ENCODE data around the gene KRTAP12-4.
A peak's percentile ranks its signal among the peaks of the same experiment; 100 is the strongest.
"Not testable (repeated sequence)": the region's sequence is repeated elsewhere in the genome, so short reads cannot be mapped to it uniquely, and the experiment has no call there.

Gene KRTAP12-4

GRCh38 chr21:44658541-44658910 is 4.1 kb upstream of the KRTAP12-4 start:
- peak overlapping the region in 6 of 21 experiments; percentile 3 to 75 (median 48) for H3K27ac ChIP-seq
- no peak overlapping the region for H3K4me3 ChIP-seq

- no peak within 1 kb of the TSS for H3K4me3 ChIP-seq
Measured at GRCh38 chr21:44657635-44658540, 3.4 kb upstream of the KRTAP12-4 start, which contains the start of gene KRTAP12-3. Gene KRTAP12-3 (plus strand): TSS chr21:44657932. CDS start chr21:44657980, 48 bp downstream.

GRCh38 chr21:44656868-44657267 is 2.4 kb upstream of the KRTAP12-4 start:
- Histone ChIP-seq H3K27ac (peak overlapping the region in 6 of 21 experiments; percentile 18 to 75 (median 55)), H3K4me3 (no peak overlapping the region)

More at GRCh38 chr21:44657635-44658540, 3.4 kb upstream of the KRTAP12-4 start, which contains the start of gene KRTAP12-3:
- H3K27ac ChIP-seq = peak within 1 kb of the TSS in 8 of 21 experiments; percentile 16 to 75 (median 62)

GRCh38 chr21:44653656-44654575 is 543 bp downstream of the KRTAP12-4 start:
- no peak overlapping the region for H3K4me3 ChIP-seq
- H3K27ac ChIP-seq = peak overlapping the region in 2 of 21 experiments; percentile 39 to 58

DNA sequence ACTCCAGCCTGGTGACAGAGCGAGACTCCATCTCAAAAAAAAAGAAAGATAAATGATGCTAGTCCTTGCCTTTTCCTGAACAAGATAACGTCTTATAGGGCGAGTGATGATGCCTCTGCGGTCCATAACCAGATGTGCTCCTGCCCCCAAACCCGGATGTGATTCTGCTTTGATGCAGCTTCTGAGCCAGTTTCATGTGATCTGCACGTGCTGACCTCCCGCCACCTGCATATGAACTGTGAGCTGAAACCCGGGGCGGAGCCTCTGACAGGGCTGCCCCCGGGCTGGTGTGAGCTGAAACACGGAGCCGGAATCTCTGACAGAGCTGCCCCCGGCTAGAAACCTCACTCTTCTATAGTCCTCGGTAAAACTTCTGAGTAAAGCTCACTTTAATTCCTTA is 1.3 kb downstream of the KRTAP12-4 start:
- H3K27ac ChIP-seq = no peak overlapping the region
- H3K4me3 ChIP-seq = no peak overlapping the region

- Histone ChIP-seq H3K4me3 (no peak overlapping the region), H3K27ac (no peak overlapping the region)
Measured at GRCh38 chr21:44650973-44651675, 3.3 kb downstream of the KRTAP12-4 start.

DNA sequence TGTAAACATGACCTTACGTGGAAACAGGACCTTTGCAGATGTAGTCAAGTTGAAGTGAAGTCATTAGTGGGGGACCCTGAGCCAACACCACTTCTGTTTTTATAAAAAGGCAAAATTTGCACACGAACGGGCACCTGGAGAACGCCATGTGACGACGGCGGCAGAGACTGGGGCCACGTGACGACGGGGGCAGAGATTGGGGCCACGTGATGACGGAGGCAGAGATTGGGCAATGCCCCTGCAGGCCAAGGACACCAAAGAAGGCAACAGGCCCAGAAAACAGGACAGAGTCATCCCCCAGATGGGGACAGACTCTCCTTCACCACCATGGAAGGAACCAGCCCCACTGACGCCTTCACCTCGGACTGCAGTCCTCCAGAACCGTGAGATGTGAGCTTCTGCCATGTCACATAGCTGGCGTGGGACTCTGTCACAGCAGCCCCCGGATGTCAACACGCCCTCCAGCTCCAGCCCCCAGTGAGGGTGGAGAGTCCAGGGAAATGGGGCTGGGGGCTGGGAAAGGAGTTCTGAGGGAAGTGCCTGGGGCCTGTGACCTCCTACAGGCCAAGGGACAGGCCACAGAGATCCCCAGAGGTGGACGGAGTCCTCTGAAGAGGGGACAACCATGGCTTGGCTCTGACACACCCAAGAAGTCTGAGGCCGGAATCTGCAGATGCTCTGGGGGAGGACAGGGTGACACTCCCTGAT is 4.0 kb downstream of the KRTAP12-4 start:
- H3K4me3 ChIP-seq = no peak overlapping the region
- H3K27ac ChIP-seq = no peak overlapping the region

DNA sequence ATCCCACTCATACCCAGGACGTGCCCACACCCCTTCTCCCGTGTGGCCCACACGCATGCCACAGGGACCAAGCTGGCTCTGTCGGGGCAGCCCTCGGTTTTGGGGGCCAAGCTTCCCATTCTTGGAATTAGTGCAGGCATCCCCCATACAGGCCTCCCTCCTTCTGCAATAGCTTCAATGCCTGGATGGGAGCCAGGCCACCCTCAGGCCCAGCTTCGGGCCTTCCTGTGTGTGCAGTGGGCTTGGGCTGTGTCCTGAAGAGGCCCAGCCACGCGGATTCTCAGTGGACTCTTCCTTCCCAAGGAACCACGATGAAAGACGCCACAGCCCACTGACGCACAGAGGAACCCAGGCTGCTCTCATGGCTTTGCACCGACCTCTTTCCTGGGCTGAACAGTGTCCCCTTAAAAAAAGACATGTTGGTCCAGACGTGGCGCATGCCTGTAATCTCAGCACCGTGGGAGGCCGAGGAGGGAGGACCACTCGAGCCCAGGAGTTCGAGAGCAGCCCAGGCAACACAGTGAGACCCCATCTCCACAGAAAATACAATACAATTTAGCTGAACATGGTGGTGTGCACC is 4.8 kb downstream of the KRTAP12-4 start:
- H3K27ac ChIP-seq = no peak overlapping the region
- H3K4me3 ChIP-seq = no peak overlapping the region

DNA sequence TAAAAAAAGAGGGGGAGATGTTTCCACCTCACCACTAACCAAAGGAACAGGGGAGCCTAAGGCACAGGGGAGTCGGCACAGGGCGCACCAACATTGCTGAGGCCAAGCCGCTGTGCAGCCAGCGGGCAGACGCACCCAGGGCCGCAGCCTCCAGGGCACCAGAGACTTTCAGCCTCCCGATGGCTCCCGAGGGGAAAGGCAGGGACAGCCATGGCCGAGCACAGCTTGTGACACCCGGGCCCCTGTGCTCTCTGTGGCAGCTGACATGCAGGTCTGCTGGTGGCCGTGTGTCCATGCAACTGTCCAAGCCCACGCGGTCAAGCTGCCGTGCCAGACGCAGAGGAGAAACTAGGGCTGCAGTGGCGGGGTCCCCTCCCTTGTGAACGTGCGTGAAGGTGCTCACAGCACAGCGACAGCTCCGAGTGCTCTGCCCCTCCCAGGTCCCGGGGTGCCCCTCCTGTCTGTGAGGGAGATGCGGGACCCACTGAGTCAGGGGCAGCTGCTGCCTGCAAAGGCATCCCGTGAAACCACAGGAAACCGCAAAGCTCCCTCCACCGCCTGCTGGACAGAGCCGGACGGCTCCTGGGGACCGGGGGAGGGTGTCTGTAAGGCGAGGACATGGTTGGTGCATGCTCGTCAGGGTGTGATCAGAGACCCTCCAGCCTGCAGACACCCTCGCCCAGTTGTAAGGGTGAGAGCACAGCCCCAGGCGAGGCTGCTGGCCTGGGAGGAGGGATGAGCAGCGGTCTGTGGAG is 5.7 kb downstream of the KRTAP12-4 start:
- H3K27ac ChIP-seq = no peak overlapping the region

DNA sequence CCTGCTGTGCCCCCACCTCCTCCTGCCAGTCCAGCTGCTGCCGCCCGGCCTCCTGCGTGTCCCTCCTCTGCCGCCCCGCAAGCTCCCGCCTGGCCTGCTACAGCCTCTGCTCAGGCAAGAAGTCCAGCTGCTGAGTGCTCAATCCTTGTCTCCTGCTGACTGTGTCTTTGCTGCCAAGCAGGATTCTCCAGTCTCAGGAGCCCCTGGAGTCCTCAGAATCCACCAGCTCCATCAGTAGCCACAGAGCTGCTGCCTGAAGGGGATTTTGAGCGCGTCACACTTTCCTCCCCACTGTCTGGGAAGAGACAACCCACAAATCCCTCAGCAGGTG is 7.3 kb downstream of the KRTAP12-4 start:
- no peak overlapping the region for H3K4me3 ChIP-seq

More for the DNA sequence above, 5.7 kb downstream of the KRTAP12-4 start:
- H3K4me3 ChIP-seq = no peak overlapping the region

DNA sequence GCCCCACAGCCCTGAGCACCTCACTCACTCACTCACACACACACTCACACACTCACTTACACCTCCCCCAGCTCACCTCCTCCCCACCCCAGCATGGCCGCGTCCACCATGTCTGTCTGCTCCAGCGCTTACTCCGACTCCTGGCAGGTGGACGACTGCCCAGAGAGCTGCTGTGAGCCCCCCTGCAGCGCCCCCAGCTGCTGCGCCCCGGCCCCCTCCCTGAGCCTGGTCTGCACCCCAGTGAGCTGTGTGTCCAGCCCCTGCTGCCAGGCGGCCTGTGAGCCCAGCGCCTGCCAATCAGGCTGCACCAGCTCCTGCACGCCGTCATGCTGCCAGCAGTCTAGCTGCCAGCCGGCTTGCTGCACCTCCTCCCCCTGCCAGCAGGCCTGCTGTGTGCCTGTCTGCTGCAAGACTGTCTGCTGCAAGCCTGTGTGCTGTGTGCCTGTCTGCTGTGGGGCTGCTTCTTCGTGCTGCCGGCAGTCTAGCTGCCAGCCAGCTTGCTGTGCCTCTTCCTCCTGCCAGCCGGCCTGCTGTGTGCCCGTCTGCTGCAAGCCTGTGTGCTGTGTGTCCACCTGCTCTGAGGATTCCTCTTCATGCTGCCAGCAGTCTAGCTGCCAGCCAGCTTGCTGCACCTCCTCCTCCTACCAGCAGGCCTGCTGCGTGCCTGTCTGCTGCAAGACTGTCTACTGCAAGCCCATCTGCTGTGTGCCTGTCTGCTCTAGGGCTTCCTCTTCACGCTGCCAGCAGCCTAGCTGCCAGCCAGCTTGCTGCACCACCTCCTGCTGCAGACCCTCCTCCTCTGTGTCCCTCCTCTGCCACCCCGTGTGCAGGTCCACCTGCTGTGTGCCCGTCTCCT is 7.9 kb downstream of the KRTAP12-4 start, which contains the start of gene KRTAP10-11:
KRTAP10-11 (plus strand) TSS at position 49 of the 856 bp plus-strand sequence; CDS start at position 94, 45 bp downstream.
- H3K27ac ChIP-seq, H3K4me3 ChIP-seq: not testable (repeated sequence)

More for the DNA sequence above, 7.3 kb downstream of the KRTAP12-4 start:
- no peak overlapping the region for H3K27ac ChIP-seq

DNA sequence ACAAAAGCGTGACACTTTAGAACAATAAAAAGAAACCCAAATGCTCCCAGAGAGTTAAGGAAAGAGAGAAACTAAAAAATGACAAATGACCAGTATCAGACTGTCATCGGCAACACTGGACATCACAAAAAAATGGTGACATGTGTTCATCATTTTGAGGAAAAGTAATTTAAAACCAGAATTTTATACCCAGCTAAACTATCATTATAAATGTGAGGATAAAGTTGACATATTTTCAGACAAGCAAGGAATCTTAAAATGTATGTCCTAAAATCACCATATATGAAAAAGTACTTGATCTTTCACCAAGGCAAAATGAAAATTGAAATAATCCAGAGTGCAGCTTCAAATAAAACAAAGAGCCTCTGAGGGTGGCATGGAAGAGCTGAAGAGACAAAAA is 9.6 kb downstream of the KRTAP12-4 start:
- Histone ChIP-seq H3K4me3 (no peak overlapping the region), H3K27ac (no peak overlapping the region)

- Histone ChIP-seq H3K4me3 (no peak overlapping the region), H3K27ac (no peak overlapping the region)
Measured at GRCh38 chr21:44643741-44644310, 10.6 kb downstream of the KRTAP12-4 start.

- no peak overlapping the region for H3K4me3 ChIP-seq
- no peak overlapping the region for H3K27ac ChIP-seq
Measured at GRCh38 chr21:44640761-44641160, 13.7 kb downstream of the KRTAP12-4 start.

- no peak overlapping the region for H3K4me3 ChIP-seq
- no peak overlapping the region for H3K27ac ChIP-seq
Measured at GRCh38 chr21:44639331-44639655, 15.2 kb downstream of the KRTAP12-4 start.

GRCh38 chr21:44638506-44639330 is 15.7 kb downstream of the KRTAP12-4 start:
- not testable (repeated sequence) for H3K4me3 ChIP-seq, H3K27ac ChIP-seq
